Testis (tissue), 2 donors: ENCODE data around the gene CNKSR3.

Source experiments
- CTCF ChIP-seq, 3 experiments: fragments of 450-650 bp in 2 of 3; fragments of 200-600 bp in 1 of 3; sonication (generic) in 1 of 3; IDR thresholded peaks; one replicate each; pipeline ENCODE4 v1.5.1; 2016 to 2019; ENCODE audit warnings: antibody characterized with exemption in 3 of 3, mild to moderate bottlenecking in 2 of 3, moderate library complexity in 1 of 3
- POLR2A ChIP-seq: fragments of 450-650 bp; IDR thresholded peaks from one replicate; pipeline ENCODE4 v1.6.1; 2017; ENCODE audit warnings: antibody characterized with exemption, mild to moderate bottlenecking, moderate library complexity

GRCh38 chr6:154479771-154480639 lies 30.5 kb downstream of the CNKSR3 start:
- TF ChIP-seq CTCF (IDR thresholded peaks at IDR 0.05) (no peak), POLR2A (no peak)
